ENCODE data around the gene CAPZA1. TPM values are rescaled to one million over a fixed set of nuclear protein-coding genes. Genes with fewer than 3 reads are reported as not detected.

The CAPZA1 gene
- total RNA-seq, 1 experiment from 2014 or later: 148 TPM

DNA sequence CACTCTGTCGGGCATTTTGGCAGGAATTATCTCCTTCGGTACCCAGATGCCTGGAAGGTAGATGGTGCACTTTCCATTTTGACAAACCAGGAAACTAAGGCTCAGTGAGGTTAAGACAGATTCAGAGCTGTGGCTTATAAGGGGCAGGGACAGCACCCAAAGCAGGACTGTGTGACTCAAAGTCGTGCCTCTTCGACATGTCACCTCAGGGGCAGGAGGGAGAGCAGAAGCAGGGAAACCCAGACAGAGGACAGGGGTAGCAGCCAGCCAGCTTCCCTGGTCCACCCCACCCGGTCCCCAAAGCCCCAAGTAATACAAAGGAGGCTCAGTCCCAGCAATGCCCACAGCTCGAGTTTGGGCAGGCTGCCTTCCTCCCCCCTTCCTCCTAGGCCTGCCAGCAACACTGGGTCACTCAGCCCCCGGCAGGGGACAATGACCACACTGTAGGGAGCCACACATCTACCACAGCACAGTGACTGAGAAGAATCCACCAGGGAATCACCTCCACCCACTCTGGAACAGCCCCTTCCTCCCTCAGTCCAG lies 84.8 kb downstream of the CAPZA1 start:
- POLR2A ChIA-PET: interaction anchor here (0.5 to 2.6 kb wide), 8 partner anchors 10 to 313 kb away, joined by 3 to 9 read pairs (median 4); partner anchors contain the start of genes CAPZA1, CTTNBP2NL, MOV10 and PPM1J
- CTCF ChIA-PET: interaction anchor here (0.9 to 1.8 kb wide), 6 partner anchors 11 to 406 kb away, joined by 3 to 13 read pairs (median 5); partner anchors contain the start of genes LRIG2, MOV10 and PPM1J
- no peak for ATAC-seq

DNA sequence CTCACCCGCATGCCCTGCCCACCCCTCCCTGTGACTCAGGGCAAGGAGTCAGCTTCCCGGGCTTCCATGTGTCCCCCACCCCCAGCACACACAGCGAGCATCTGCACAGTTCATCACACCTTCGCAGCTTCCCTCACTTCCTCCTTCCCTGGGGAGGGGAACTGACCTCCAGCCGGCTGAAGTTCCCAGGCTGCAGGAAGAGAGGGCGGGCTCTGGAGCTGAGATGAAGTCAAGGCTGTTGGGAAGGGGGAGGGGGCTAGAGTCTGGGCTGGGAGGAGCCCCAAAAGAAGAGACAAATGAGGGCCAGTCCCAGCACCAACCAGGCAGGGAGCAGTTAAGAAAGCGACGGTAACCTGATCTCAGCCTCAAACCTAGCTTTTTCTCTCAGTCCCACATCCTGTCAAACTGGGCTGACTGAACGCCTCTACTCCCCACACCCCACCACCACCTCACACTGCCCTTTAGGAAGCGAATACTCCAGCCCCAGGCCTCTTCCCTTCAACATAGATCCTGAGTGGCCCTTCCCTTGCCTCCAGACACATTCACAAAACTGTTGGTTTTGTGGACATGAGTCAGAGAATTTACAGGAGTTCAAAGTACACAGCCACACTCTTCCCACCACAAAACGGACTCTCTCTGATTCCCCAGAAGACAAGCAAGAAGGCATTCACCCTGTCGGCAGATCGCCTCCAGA lies 85.4 kb downstream of the CAPZA1 start:
- Histone ChIP-seq H3K4me3 (replicated peaks in 1 of 2; ENCODE audit: low read depth in 1 of 2, low read length in 2 of 2) (peak overlapping the region; percentile 87 to 90), H2AFZ (ENCODE audit: low read depth, low read length, poor library complexity, severe bottlenecking) (no peak overlapping the region), H3K4me1 (ENCODE audit: control insufficient read depth in 1 of 2, insufficient read depth in 2 of 2, low read length in 2 of 2) (peaks cover 40 to 64% of the 10 kb centered on the region in 2 experiments), H3K4me2 (ENCODE audit: low read length) (peak overlapping the region; percentile 93), H3K27me3 (ENCODE audit: insufficient read depth, low read length) (no peaks in the 10 kb centered on the region), H3K9me3 (ENCODE audit: control insufficient read depth in 1 of 2, insufficient read depth in 1 of 2, low read depth in 1 of 2, low read length in 2 of 2) (no peaks in the 10 kb centered on the region), H3K36me3 (ENCODE audit: control insufficient read depth in 1 of 2, insufficient read depth in 2 of 2, low read length in 2 of 2) (peaks cover 2 to 14% of the 10 kb centered on the region in 2 experiments; a peak in 1 of 4 replicates), H3K9me2 (ENCODE audit: insufficient read depth) (no peaks in the 10 kb centered on the region), H3K79me2 (ENCODE audit: insufficient read depth, low read length) (peaks cover 39% of the 10 kb centered on the region), H4K20me1 (ENCODE audit: insufficient read depth) (no peaks in the 10 kb centered on the region), H3K27ac (ENCODE audit: low read depth, low read length) (peak overlapping the region; percentile 77), H3K9ac (ENCODE audit: low read length) (peak overlapping the region; percentile 90)
- CTCF ChIA-PET: interaction anchor here (0.9 to 1.8 kb wide), 5 partner anchors 11 to 368 kb away, joined by 3 to 13 read pairs (median 5); partner anchors contain the start of genes LRIG2, MOV10 and PPM1J
- POLR2A ChIA-PET: interaction anchor here (0.5 to 2.6 kb wide), 7 partner anchors 10 to 309 kb away, joined by 3 to 9 read pairs (median 4); partner anchors contain the start of genes CAPZA1, CTTNBP2NL, MOV10 and PPM1J
- ATAC-seq (peak; percentile 74), DNase-seq (ENCODE audit: low read depth, low spot score) (peak; percentile 80)
- RAD21 ChIA-PET (ENCODE audit: low non-redundant PET in 1 of 2, low total read pairs in 2 of 2, uncharacterized antibody in 2 of 2, unreplicated experiment in 2 of 2): no interaction called here
- TF ChIP-seq, protein P1, sequence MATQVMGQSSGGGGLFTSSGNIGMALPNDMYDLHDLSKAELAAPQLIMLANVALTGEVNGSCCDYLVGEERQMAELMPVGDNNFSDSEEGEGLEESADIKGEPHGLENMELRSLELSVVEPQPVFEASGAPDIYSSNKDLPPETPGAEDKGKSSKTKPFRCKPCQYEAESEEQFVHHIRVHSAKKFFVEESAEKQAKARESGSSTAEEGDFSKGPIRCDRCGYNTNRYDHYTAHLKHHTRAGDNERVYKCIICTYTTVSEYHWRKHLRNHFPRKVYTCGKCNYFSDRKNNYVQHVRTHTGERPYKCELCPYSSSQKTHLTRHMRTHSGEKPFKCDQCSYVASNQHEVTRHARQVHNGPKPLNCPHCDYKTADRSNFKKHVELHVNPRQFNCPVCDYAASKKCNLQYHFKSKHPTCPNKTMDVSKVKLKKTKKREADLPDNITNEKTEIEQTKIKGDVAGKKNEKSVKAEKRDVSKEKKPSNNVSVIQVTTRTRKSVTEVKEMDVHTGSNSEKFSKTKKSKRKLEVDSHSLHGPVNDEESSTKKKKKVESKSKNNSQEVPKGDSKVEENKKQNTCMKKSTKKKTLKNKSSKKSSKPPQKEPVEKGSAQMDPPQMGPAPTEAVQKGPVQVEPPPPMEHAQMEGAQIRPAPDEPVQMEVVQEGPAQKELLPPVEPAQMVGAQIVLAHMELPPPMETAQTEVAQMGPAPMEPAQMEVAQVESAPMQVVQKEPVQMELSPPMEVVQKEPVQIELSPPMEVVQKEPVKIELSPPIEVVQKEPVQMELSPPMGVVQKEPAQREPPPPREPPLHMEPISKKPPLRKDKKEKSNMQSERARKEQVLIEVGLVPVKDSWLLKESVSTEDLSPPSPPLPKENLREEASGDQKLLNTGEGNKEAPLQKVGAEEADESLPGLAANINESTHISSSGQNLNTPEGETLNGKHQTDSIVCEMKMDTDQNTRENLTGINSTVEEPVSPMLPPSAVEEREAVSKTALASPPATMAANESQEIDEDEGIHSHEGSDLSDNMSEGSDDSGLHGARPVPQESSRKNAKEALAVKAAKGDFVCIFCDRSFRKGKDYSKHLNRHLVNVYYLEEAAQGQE (IDR thresholded peaks at IDR 0.05; ENCODE audit: low read depth): no peak
- TF ChIP-seq EZH2 (IDR thresholded peaks at IDR 0.05): no peak
- TF ChIP-seq POLR2A (IDR thresholded peaks at IDR 0.05; ENCODE audit: borderline replicate concordance, extremely low read depth, insufficient read depth, insufficient read length): no peak
- peak; percentile 78 for TF ChIP-seq POLR2AphosphoS5 (IDR thresholded peaks at IDR 0.05; ENCODE audit: low read depth, low read length)
- TF ChIP-seq EGR1 (IDR thresholded peaks at IDR 0.05; ENCODE audit: low read depth): no peak
- peak; percentile 14 for TF ChIP-seq TCF7L2 (IDR thresholded peaks at IDR 0.05; ENCODE audit: borderline replicate concordance, extremely low read depth, insufficient read depth, insufficient read length)
- TF ChIP-seq RAD21 (IDR thresholded peaks at IDR 0.05; ENCODE audit: low read depth): no peak
- TF ChIP-seq ZFX (IDR thresholded peaks at IDR 0.05): no peak
- TF ChIP-seq YY1 (IDR thresholded peaks at IDR 0.05; ENCODE audit: extremely low read depth, insufficient replicate concordance, low read depth, low read length): no peak
- no peak for TF ChIP-seq CEBPB (IDR thresholded peaks at IDR 0.05; ENCODE audit: low read depth)
- TF ChIP-seq MAX (IDR thresholded peaks at IDR 0.05): no peak
- TSS peak; percentile 47 for BruUV-seq (replicated peaks)
- intact Hi-C loops (cut with micrococcal nuclease): loop anchor here (2.0 to 10.0 kb wide), 3 partner anchors 30 to 180 kb away; partner anchors contain the start of gene MOV10

More for the DNA sequence above, 84.8 kb downstream of the CAPZA1 start:
- RAD21 ChIA-PET (ENCODE audit: low non-redundant PET in 1 of 2, low total read pairs in 2 of 2, uncharacterized antibody in 2 of 2, unreplicated experiment in 2 of 2): no interaction called here
- intact Hi-C loops (cut with micrococcal nuclease): loop anchor here (2.0 to 10.0 kb wide), 3 partner anchors 30 to 180 kb away; partner anchors contain the start of gene MOV10
- Histone ChIP-seq H3K27ac (ENCODE audit: low read depth, low read length) (peak overlapping the region; percentile 77), H3K4me3 (replicated peaks in 1 of 2; ENCODE audit: low read depth in 1 of 2, low read length in 2 of 2) (peak overlapping the region; percentile 87 to 90), H3K36me3 (ENCODE audit: control insufficient read depth in 1 of 2, insufficient read depth in 2 of 2, low read length in 2 of 2) (peaks cover 2 to 20% of the 10 kb centered on the region in 2 experiments; a peak in 1 of 4 replicates), H4K20me1 (ENCODE audit: insufficient read depth) (no peaks in the 10 kb centered on the region), H3K27me3 (ENCODE audit: insufficient read depth, low read length) (no peaks in the 10 kb centered on the region), H3K9ac (ENCODE audit: low read length) (peak overlapping the region; percentile 90), H3K9me3 (ENCODE audit: control insufficient read depth in 1 of 2, insufficient read depth in 1 of 2, low read depth in 1 of 2, low read length in 2 of 2) (no peaks in the 10 kb centered on the region), H3K4me1 (ENCODE audit: control insufficient read depth in 1 of 2, insufficient read depth in 2 of 2, low read length in 2 of 2) (peaks cover 46 to 71% of the 10 kb centered on the region in 2 experiments), H3K79me2 (ENCODE audit: insufficient read depth, low read length) (peaks cover 39% of the 10 kb centered on the region), H2AFZ (ENCODE audit: low read depth, low read length, poor library complexity, severe bottlenecking) (no peak overlapping the region), H3K4me2 (ENCODE audit: low read length) (peak overlapping the region; percentile 93), H3K9me2 (ENCODE audit: insufficient read depth) (no peaks in the 10 kb centered on the region)
- no peak for TF ChIP-seq CBX3 (IDR thresholded peaks at IDR 0.05; ENCODE audit: low read depth)
- TF ChIP-seq POLR2A (IDR thresholded peaks at IDR 0.05; ENCODE audit: borderline replicate concordance, extremely low read depth, insufficient read depth, insufficient read length): no peak
- TF ChIP-seq YY1 (IDR thresholded peaks at IDR 0.05; ENCODE audit: extremely low read depth, insufficient replicate concordance, low read depth, low read length): no peak
- TF ChIP-seq SRF (IDR thresholded peaks at IDR 0.05; ENCODE audit: low read depth): no peak
- no peak for TF ChIP-seq JUND (IDR thresholded peaks at IDR 0.05)
- TF ChIP-seq ZFX (IDR thresholded peaks at IDR 0.05): no peak
- TF ChIP-seq CEBPB (IDR thresholded peaks at IDR 0.05; ENCODE audit: low read depth): no peak
- DNase-seq (ENCODE audit: low read depth, low spot score): no peak
- no TSS peak for BruUV-seq (replicated peaks)
